NCI-H146 treated with DMSO at 0.1 percent for 48 hours (cell line): ENCODE data around the gene GRK4.
"Not testable (repeated sequence)": the region's sequence is repeated elsewhere in the genome, so short reads cannot be mapped to it uniquely, and the experiment has no call there.

Source experiments
- DNase-seq: peaks from one replicate; lab custom pipeline; 2025; ENCODE audit not compliant: unreplicated experiment; lab: John Stamatoyannopoulos, UW

Gene GRK4

GRCh38 chr4:2963175-2963965, at the start of gene GRK4, which contains the start of gene NOP14:
Gene GRK4 (plus strand): TSS chr4:2963571. CDS start chr4:2964071, 500 bp downstream.
Gene NOP14 (minus strand): TSS chr4:2963406. CDS start chr4:2963319, 87 bp downstream.
- peak; percentile 89 for DNase-seq

- DNase-seq, result no peak
Measured at GRCh38 chr4:2914256-2915126, 48.9 kb upstream of the GRK4 start.

DNA sequence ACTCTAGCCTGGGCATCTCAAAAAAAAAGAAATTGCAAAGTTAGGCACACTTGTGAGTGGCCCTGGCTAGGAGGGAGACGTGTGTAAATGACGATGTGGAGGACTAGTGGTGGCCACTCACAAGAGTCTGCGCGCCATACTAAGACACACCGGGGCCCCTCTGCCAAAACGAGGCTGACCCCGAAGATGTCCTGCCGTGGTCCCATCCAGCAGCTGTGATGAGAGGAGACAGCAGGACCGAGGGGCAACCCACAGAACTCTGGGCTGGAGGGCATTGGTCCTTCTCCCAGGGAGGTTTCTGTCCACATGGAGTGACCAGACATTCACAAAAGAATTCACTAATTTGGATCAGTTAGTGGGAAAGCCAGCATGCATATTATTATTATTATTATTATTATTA, 47.6 kb upstream of the GRK4 start:
- DNase-seq, result no peak

DNA sequence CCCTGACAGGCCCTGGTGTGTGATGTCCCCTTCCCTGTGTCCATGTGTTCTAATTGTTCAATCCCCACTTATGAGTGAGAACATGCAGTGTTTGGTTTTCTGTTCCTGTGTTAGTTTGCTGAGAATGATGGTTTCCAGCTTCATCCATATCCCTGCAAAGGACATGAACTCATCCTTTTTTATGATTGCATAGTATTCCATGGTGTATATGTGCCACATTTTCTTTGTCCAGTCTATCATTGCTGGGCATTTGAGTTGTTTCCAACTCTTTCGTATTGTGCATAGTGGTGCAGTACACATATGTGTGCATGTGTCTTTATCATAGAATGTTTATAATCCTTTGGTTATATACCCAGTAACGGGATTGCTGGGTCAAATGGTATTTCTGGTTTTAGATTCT, 46.7 kb upstream of the GRK4 start:
- not testable (repeated sequence) for DNase-seq

DNA sequence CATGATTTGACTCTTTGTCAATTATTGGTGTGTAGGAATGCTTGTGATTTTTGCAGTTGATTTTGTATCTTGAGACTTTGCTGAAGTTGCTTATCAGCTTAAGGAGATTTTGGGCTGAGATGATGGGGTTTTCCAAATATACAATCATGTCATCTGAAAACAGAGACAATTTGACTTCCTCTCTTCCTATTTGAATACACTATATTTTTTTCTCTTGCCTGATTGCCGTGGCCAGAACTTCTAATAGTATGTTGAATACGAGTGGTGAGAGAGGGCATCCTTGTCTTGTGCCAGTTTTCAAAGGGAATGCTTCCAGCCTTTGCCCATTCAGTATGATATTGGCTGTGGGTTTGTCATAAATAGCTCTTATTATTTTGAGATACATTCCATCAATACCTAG, 45.1 kb upstream of the GRK4 start:
- not testable (repeated sequence) for DNase-seq

DNA sequence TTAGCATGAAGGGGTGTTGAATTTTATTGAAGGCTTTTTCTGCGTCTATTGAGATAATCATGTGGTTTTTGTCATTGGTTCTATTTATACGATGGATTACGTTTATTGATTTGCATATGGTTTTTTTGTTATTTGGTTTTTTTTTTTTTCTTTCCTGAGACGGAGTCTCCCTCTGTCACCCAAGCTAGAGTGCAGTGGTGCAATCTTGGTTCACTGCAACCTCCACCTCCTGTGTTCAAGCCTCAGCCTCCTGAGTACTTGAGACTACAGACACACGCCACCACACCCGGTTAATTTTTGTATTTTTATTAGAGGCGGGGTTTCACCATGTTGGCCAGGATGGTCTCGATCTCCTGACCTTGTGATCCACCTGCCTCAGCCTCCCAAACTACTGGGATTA, 44.7 kb upstream of the GRK4 start:
- not testable (repeated sequence) for DNase-seq

DNA sequence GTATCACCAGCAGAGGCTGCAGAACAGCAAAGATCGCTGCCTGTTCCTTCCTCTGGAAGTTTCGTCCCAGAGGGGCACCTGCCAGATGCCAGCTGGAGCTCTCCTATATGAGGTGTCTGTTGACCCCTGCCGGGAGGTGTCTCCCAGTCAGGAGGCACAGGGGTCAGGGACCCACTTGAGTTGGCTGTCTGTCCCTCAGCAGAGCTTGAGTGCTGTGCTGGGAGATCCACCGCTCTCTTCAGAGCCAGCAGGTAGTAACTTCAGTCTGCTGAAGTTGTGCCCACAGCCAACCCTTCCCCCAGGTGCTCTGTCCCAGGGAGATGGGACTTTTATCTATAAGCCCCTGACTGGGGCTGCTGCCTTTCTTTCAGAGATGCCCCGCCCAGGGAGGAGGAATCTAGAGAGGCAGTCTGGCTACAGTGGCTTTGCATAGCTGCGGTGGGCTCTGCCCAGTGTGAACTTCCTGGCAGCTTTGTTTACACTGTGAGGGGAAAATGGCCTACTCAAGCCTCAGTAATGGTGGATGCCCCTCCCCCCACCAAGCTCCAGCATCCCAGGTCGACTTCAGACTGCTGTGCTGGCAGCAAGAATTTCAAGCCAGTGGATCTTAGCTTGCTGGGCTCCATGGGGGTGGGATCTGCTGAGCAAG, 40.8 kb upstream of the GRK4 start:
- DNase-seq, result peak; percentile 17

DNA sequence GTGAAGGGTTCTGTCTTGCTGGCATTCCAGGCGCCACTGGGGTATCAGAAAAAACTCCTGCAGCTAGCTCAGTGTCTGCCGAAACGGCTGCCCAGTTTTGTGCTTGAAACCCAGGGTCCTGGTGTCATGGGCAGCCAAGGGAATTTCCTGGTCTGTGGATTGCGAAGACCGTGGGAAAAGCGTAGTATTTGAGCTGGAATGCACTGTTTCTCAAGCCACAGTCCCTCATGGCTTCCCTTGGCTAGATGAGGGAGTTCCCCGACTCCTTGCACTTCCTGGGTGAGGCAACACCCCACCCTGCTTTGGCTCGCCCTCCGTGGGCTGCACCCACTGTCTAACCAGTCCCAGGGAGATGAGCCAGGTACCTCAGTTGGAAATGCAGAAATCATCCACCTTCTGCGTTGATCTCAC, 40.2 kb upstream of the GRK4 start:
- no peak for DNase-seq

GRCh38 chr4:2923668-2924173, 39.6 kb upstream of the GRK4 start:
- no peak for DNase-seq

GRCh38 chr4:2924286-2924685, 39.1 kb upstream of the GRK4 start:
- DNase-seq, result no peak

- DNase-seq, result peak; percentile 32
Measured at GRCh38 chr4:2924765-2925301, 38.5 kb upstream of the GRK4 start.

- no peak for DNase-seq
Measured at GRCh38 chr4:2925496-2925895, 37.9 kb upstream of the GRK4 start.

DNA sequence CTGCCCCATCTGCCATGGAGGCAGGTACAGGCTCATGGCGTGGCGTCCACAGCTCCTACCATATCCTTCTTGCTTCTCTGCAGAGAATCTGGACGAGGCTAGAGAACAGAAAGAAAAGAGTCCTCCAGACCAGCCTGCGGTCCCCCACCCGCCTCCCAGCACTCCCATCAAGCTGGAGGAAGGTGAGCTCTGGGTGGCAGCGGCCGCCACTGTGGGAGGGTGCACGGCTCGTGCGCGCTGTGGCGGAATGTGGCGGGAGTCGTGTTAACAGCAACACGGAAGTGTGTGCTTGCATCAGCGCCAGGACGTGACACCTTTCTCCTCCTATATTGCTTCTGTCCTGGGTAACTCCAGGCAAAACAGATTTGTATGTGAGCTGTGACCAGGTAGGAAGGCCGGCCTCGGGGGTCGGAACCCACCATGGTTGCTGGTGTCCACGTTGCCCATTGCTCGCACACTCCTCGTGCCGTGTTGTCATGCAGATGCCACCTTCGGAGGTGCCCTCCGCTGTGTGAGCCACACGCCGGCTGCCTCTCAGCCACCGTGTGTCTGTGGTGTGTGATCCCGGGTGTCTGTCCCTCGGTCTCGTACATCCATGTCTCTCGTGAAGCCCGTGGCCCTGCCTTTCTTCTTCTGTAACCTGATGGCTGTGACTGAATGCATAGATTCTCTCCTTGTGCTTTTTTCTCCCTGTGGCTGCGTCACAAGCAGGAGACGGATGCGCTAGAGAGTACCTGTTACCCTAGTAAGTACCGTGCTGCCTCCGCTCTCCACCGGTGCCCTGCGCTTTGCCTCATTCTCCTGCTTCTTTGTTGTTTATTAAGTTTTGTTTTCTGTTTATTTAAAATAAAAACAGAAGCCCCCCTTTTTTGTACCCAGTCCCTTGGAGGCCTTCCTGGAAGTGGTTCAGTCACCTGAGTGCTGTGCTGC, 37.2 kb upstream of the GRK4 start:
- DNase-seq, result no peak

DNA sequence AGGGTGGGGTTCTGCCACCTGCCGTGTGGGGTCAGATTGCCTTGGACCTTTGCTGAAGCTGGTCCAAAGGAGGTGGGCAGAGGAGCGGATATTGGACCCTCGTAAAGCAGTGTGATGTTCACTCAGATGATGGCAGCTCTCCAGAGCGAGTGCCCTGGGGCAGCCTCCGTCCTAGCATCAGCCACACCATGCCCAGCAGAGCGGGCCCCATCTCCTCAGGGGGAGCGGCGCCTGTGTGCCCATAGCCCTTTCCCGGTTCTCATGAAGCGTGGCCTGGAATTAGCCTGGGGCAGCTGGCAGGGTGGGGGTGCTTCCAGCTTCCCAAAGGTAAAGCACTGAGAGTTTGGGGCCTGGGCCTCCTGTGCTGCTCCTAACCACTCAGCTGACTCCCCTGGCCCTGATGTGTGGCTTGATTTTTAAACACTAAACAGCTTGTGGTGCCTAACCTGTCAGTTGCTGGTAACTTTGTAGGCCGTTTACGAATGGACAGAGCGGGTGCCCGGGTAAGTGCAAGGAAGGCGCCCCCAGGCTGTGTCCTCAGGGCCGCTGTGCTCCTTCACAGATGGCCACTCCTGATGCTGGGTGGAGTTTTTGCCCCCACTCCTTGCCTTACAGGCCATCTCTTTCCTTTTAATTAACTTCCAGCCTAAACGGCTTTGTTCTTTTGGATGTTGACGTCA, 36.2 kb upstream of the GRK4 start:
- no peak for DNase-seq

DNA sequence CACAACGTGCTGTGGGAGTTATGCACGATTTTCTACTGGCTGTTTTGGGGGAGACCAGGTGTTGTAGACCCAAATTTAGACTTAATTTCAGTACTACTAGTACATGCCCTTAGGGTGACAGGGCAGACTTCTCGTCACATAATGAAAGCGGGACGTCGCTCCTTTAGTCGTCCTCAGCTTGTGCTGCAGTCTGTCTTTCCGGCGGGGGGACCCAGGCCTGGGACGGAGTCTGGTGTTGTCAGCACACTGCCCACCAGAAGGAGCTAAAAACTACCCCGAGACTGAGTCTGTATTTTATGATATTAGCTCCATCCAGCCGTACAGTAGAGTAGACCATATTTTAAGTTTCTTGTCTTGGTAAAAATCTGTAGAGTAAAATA, 35.7 kb upstream of the GRK4 start:
- DNase-seq, result no peak

DNA sequence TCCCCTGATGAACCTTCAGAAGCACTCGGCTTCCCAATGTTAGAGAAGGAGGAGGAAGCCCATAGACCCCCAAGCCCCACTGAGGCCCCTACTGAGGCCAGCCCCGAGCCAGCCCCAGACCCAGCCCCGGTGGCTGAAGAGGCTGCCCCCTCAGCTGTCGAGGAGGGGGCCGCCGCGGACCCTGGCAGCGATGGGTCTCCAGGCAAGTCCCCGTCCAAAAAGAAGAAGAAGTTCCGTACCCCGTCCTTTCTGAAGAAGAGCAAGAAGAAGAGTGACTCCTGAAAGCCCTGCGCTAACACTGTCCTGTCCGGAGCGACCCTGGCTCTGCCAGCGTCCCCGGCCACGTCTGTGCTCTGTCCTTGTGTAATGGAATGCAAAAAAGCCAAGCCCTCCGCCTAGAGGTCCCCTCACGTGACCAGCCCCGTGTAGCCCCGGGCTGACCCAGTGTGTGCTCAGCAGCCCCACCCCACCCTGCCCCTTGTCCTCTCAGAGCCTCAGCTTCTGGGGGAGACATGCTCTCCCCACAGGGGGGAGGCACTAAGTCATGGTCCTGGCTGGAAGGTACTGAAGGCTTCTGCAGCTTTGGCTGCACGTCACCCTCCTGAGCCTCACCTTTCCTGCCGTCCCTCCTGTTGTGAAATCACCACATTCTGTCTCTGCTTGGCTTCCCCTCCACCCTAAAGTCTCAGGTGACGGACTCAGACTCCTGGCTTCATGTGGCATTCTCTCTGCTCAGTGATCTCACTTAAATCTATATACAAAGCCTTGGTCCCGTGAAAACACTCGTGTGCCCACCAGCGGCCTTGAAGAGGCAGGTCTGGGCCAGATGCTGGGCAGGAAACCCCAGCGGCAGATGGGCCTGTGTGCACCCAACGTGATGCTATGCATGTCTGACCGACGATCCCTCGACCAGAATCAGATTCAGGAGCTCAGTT, 34.9 kb upstream of the GRK4 start:
- DNase-seq, result no peak

DNA sequence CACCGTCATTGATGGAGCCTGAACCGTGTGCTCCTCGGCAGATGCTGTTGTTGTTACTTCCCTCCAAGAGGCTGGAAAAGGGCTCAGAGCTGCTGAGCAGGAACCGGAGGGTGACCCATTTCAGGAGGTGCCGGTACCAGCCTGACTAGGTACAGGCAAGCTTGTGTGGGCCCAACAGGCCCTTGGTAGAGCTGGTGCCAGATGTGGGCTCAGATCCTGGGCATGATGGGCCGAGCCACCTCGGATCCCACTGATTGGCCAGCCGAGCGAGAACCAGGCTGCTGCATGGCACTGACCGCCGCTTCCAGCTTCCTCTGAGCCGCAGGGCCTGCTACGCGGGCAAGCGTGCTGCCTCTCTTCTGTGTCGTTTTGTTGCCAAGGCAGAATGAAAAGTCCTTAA, 33.9 kb upstream of the GRK4 start:
- no peak for DNase-seq

GRCh38 chr4:2930135-2930757, 33.1 kb upstream of the GRK4 start:
- DNase-seq, result no peak
